ENCODE measurements around the gene TFAP2A.

- TF ChIP-seq CTCF (IDR thresholded peaks at IDR 0.05) (no peak), POLR2A (IDR thresholded peaks at IDR 0.05) (no peak)
Observed at GRCh38 chr6:10451828-10452509, 37.1 kb upstream of the TFAP2A start.

All from adrenal gland (tissue), 5 donors.